GM12801 (cell line): ENCODE data around the gene AFAP1.

Experiments used
- CTCF ChIP-seq: IDR thresholded peaks from one replicate; pipeline ENCODE4 v1.5.1; 2011; ENCODE audit warnings: control low read depth; ENCODE audit not compliant: insufficient read length; ENCODE audit errors: extremely low read depth

The AFAP1 gene

GRCh38 chr4:7770224-7771050, 169.2 kb downstream of the AFAP1 start:
- no peak for TF ChIP-seq CTCF

- TF ChIP-seq CTCF, result no peak
These were observed 170.1 kb downstream of the AFAP1 start for GRCh38 chr4:7769396-7770223.

- no peak for TF ChIP-seq CTCF
These were observed 170.9 kb downstream of the AFAP1 start for GRCh38 chr4:7768736-7769135.

- no peak for TF ChIP-seq CTCF
These were observed 171.7 kb downstream of the AFAP1 start for GRCh38 chr4:7767966-7768365.

- TF ChIP-seq CTCF, result no peak
These were observed 172.1 kb downstream of the AFAP1 start for GRCh38 chr4:7767526-7767925.

GRCh38 chr4:7766661-7767345, 172.9 kb downstream of the AFAP1 start:
- TF ChIP-seq CTCF, result no peak

GRCh38 chr4:7766086-7766485, 173.6 kb downstream of the AFAP1 start:
- no peak for TF ChIP-seq CTCF
